Peyer's patch (tissue), 4 donors: ENCODE measurements around the gene PTTG1IP. TPM values are rescaled to one million over a fixed set of nuclear protein-coding genes. Genes with fewer than 3 reads are reported as not detected.

Experiments
- DNase-seq, 3 donors: peaks; one replicate each; pipeline ENCODE4 v3.0.0-alpha.2; 2017 to 2019
- H3K27ac ChIP-seq, 4 donors: fragments of 200-600 bp; sonication (generic); one replicate each; pipeline ENCODE4 v1.5.1; 2016 to 2019
- H3K27me3 ChIP-seq, 2 donors: fragments of 200-600 bp; sonication (generic); one replicate each; pipeline ENCODE4 v1.5.1; 2019
- H3K36me3 ChIP-seq, 3 donors: fragments of 200-600 bp; sonication (generic); one replicate each; pipeline ENCODE4 v1.5.1; 2016 to 2019
- H3K4me1 ChIP-seq, 4 donors: fragments of 200-600 bp; sonication (generic); one replicate each; pipeline ENCODE4 v1.5.1; 2016 to 2019
- H3K4me3 ChIP-seq, 4 donors: fragments of 200-600 bp; sonication (generic); 1 replicate in 3 of 4; 2 replicates in 1 of 4; pipeline ENCODE4 v1.5.1; 2016 to 2019; ENCODE audit warnings: mild to moderate bottlenecking in 1 of 4
- H3K9me3 ChIP-seq, 4 donors: fragments of 200-600 bp; sonication (generic); one replicate each; pipeline ENCODE4 v1.5.1; 2016 to 2019; ENCODE audit warnings: mild to moderate bottlenecking in 1 of 4
- CTCF ChIP-seq, 6 experiments: fragments of 450-650 bp in 4 of 6; fragments of 200-600 bp in 2 of 6; sonication (generic) in 1 of 6; IDR thresholded peaks; one replicate each; pipeline ENCODE4 v1.5.1; 2017 to 2019; ENCODE audit warnings: antibody characterized with exemption in 6 of 6, mild to moderate bottlenecking in 3 of 6, moderate library complexity in 1 of 6
- POLR2A ChIP-seq, 2 donors: fragments of 450-650 bp; IDR thresholded peaks; one replicate each; pipeline ENCODE4 v1.5.1; 2017; ENCODE audit warnings: antibody characterized with exemption in 2 of 2, mild to moderate bottlenecking in 2 of 2, moderate library complexity in 2 of 2
- total RNA-seq, 4 donors: library from RNA; depleted of rRNA; stranded (reverse); fragments of >200 nt; gene quantifications; one replicate each; pipeline ENCODE4 v1.1.0, GENCODE V29; 2016

Gene PTTG1IP
- total RNA-seq, 4 donors from 2014 or later, result 69.3 to 495 (median 390) TPM

DNA sequence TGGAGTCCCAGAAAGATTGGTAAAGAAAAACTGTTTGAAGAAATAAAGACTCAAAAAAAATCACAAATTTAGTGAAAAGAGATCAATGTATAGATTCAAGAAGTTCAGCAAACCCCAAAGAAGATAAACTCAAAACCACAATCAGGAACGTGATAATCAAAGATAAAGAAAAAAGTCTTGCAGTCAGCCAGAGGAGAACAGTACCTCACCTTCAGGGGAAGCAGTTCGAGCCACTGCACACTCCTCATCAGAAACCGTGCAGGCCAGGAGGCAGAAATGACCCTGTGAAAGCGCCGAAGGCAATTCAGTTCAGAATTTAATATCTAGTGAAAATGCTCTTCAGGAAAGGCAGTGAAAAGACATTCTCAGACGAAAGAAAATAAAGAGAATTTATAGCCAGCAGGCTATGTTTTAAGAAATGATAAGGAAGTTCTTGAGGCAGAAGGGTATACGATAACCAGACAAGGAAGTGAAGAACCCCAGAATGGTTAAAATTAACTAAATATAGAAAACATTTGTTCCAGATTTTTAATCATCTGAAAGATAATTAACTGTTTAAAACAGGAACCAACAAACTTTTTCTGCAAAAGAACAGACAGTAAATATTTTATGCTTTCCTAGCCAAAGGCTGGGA, 42.1 kb downstream of the PTTG1IP start:
- Histone ChIP-seq H3K27ac (no peak overlapping the region), H3K9me3 (no peaks in the 10 kb centered on the region), H3K4me3 (no peak overlapping the region), H3K4me1 (no peaks in the 10 kb centered on the region), H3K27me3 (no peaks in the 10 kb centered on the region), H3K36me3 (no peaks in the 10 kb centered on the region)
- TF ChIP-seq CTCF (IDR thresholded peaks at IDR 0.05) (no peak), POLR2A (IDR thresholded peaks at IDR 0.05) (no peak)
- DNase-seq, result no peak

DNA sequence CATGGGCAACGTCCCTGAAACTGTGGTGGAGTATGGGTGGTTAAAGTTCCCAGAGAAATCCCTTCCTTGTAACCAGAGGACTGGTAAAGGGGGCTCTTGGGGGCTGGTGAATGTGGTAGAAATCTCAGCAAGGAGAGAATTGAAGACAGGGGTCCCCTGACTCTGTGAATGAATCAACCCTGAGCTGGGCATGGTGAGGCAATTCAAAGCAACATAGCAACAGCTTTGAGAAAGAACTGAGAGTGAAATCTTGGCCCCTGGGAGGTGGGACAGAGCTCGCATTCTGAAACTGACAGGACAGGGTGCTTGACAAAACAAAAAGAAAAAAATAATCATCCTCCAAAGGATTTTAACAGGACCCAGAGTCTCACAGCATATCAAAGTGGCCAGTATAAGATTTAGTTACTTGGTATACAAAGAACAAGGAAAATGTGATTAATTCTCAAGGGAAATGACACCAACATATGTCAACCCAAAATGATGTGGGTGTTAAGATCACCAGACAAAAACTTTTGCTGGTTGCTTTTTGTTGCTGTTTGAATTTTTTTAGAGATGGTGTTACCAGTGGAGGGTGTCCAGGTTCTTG, 43.9 kb downstream of the PTTG1IP start:
- Histone ChIP-seq H3K4me1 (no peaks in the 10 kb centered on the region), H3K36me3 (no peaks in the 10 kb centered on the region), H3K9me3 (no peaks in the 10 kb centered on the region), H3K4me3 (no peak overlapping the region), H3K27ac (no peak overlapping the region), H3K27me3 (no peaks in the 10 kb centered on the region)
- DNase-seq, result no peak
- TF ChIP-seq CTCF (IDR thresholded peaks at IDR 0.05) (no peak), POLR2A (IDR thresholded peaks at IDR 0.05) (no peak)

DNA sequence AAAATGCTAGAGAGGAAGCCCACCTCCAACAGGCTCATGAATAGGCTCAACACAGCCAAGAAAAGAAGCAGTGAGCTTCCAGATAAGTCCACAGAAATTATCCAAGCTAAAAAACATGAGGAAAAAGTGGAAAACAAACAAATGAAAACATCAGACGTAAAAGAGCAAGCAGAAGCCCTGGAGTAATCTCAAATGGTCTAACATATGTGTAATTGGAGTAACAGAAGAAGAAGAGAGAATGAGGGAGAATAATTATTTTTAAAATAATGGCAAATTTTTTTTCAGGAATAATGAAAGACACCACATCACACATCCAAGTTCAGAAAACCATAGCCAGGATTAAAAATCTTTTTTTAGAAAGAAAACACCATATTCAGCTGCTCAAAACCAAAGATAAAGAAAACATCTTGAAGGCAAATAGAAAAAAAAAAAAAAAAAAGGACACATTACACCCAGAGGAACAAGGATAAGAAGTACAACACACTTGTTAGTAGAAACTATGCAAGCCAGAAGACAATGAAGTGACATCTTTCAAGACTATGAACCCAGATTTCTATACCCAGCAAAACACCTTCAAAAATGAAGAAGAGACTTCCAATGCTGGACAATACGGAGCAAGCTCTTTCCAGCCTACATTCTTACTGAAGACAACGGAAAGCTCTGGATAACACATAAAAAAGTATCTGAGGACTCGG, 45.0 kb downstream of the PTTG1IP start:
- Histone ChIP-seq H3K27ac (no peak overlapping the region), H3K9me3 (peaks cover 0 to 2% (median 0%) of the 10 kb centered on the region in 4 donors), H3K4me1 (no peaks in the 10 kb centered on the region), H3K4me3 (no peak overlapping the region), H3K36me3 (no peaks in the 10 kb centered on the region), H3K27me3 (no peaks in the 10 kb centered on the region)
- TF ChIP-seq POLR2A (IDR thresholded peaks at IDR 0.05) (no peak), CTCF (IDR thresholded peaks at IDR 0.05) (no peak)
- DNase-seq, result no peak

GRCh38 chr21:44823179-44823660, 50.3 kb downstream of the PTTG1IP start:
- H3K4me1 ChIP-seq, result peaks cover 0 to 5% (median 2%) of the 10 kb centered on the region in 4 donors
- DNase-seq, result no peak
- peaks cover 0 to 15% (median 3%) of the 10 kb centered on the region in 4 donors for H3K9me3 ChIP-seq
- no peaks in the 10 kb centered on the region for H3K36me3 ChIP-seq
- H3K27ac ChIP-seq, result no peak overlapping the region
- no peak overlapping the region for H3K4me3 ChIP-seq
- H3K27me3 ChIP-seq, result no peaks in the 10 kb centered on the region
- TF ChIP-seq CTCF (IDR thresholded peaks at IDR 0.05), result no peak
- no peak for TF ChIP-seq POLR2A (IDR thresholded peaks at IDR 0.05)

GRCh38 chr21:44822484-44823178, 50.9 kb downstream of the PTTG1IP start:
- H3K9me3 ChIP-seq, result peaks cover 0 to 15% (median 3%) of the 10 kb centered on the region in 4 donors

More at GRCh38 chr21:44822484-44823178, 50.9 kb downstream of the PTTG1IP start:
- Histone ChIP-seq H3K36me3 (no peaks in the 10 kb centered on the region), H3K27me3 (no peaks in the 10 kb centered on the region), H3K27ac (no peak overlapping the region), H3K4me3 (no peak overlapping the region), H3K4me1 (peaks cover 0 to 6% (median 2%) of the 10 kb centered on the region in 4 donors)
- DNase-seq, result no peak
- TF ChIP-seq CTCF (IDR thresholded peaks at IDR 0.05) (no peak), POLR2A (IDR thresholded peaks at IDR 0.05) (no peak)
